NCI-H1436 treated with DMSO at 0.1 percent for 48 hours (cell line): ENCODE results near the gene COL7A1.

ENCODE experiments used
- DNase-seq: peaks from one replicate; lab custom pipeline; 2025; lab: John Stamatoyannopoulos, UW

The COL7A1 gene

DNA sequence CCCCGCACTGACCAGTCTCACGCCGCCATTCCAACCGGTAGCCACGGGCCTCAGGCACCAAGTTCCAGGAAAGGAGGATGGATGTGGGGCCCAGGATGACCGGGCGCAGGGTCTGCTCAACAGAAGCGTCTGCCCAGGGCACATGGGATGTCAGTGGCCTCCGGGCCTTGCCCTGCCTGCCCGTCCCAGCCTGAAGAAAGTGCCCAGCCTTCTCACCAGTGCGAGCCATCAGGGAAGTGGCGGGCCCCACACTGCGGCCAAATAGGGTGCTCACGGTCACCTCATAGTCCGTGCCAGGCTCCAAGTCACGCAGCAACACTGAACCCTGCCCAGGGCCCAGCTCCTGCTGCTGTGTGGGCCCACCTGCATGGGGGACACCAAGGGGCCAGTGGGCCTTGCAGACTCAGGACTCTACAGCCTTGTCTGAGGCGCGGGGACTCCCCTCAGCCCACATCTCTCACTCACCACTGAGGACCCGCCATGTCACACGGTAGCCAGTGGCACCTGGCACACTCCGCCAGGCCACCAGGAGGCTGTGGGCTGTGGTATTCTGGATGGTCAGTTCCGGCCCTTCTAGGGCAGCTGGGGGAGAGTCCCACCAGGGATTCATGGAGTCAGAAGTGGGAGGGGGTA is 3.1 kb downstream of the COL7A1 start:
- no peak for DNase-seq

GRCh38 chr3:48591436-48591835 is 3.7 kb downstream of the COL7A1 start:
- no peak for DNase-seq

DNA sequence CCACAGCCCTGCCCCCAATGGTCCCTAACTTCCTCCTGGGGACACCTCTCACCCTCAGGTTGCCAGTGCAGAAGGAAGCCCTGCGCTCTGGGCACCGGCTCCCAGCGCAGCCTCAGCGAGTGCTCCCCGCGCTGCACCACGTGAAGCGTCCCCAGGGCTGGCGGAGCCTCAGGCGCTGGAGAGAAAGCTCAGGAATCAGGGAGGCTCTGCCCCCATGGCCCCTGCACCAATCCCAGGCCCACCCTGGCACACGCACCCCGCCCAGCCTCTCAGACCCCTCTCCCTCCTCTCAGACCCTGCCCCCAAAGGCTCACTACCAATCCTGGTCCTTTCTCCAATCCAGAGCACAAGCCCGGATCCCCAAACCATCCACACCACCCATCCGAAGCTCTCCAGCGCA is 6.9 kb downstream of the COL7A1 start:
- DNase-seq: no peak

GRCh38 chr3:48587686-48588085 is 7.4 kb downstream of the COL7A1 start:
- DNase-seq: no peak

- no peak for DNase-seq
These were observed 9.7 kb downstream of the COL7A1 start for GRCh38 chr3:48585411-48585810.

- DNase-seq: no peak
These were observed 10.3 kb downstream of the COL7A1 start for GRCh38 chr3:48584836-48585235.

DNA sequence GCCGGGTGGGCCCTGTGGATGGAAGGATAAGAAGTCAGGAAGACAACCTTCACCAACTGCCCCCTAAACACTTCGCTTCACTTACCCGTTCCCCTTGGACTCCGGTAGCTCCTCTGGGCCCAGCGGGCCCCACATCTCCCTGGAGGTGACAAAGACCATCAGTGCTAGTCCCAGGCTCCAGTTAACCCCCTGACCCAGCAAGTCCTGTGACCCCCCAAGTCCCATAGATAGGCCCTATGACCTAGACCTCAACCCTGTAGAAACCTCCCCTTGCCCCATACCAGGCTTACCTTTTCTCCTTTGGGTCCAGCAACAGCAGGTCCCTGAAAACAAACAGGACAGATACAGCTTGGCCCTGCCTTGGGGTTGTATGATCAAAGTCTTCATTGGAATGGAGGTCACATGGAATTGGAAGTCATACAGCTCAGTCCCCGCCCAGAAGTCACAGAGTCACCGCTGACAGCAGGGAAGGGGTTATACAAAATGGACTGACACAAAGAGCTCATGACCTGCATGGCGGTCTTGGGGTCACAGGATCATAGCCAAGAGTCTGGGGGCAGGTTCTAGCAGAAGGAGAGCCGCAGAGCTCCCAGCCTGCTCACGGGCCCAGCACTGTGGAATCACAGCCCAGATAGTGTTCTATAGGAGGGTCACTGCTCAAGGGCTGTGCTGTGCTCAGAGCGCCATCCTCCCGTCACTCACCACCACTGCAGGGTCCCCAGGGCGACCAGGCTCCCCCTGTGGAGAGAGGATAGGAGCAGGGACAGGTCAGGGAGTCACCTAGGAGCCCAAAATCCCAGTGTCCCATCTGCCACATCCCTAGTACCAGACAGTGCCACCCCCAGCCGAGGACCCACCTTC is 13.3 kb downstream of the COL7A1 start:
- DNase-seq: no peak

DNA sequence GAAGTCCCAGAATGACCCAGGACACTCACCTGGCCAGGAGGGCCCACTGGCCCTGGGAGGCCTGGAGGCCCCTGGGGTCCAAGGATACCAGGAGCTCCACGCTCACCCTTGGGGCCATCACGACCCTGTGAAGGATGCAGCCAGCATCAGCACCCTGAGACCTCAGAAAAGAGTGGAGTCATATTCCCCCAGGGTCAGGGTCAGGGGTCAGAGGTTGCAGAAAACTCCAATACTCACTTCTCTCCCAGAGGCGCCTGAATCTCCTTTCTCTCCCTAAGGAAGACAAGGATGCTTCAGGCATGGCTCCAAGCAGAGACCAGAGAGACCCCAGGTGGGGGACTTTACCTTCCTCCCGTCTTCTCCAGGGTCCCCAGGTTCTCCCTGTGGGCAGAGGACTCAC is 18.5 kb downstream of the COL7A1 start:
- no peak for DNase-seq

DNA sequence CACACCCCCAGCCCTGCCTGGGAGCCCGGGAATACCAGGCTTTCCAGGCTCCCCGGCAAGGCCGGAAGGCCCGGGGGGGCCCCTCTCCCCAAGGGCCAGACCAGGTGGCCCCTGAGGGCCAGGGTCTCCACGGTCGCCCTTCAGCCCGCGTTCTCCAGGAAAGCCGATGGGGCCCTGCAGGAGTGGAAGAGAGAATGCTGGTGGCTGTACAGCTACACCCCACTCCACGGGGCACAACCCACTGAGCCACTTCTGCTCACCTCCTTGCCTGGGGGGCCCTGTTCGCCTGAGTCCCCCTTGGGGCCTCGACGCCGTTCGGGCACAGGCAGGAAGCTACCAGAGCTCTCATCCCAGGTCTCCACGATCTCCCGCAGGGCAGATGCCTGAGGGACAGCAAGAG is 19.8 kb downstream of the COL7A1 start:
- DNase-seq: no peak

GRCh38 chr3:48573973-48574585 is 21.1 kb downstream of the COL7A1 start:
- DNase-seq: no peak

DNA sequence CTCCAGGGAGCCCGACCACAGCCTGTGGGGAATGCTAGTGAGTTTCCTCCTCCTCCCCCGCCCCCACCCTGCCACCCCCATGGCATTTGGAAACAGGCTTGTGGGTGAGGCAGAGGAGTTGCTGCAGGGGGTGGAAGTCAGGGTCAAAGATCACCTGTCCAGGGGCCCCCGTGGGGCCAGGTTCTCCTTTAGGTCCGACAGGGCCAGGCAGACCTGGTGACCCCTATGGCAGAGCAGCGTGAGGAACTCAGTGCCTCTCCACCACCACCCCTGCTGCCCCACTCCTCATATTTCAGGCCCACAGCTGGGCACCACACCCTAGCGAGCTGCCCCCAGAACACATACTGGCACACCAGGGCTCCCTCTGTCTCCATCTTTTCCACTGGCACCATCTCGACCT is 22.6 kb downstream of the COL7A1 start:
- DNase-seq: no peak

- DNase-seq: no peak
These were observed 23.2 kb downstream of the COL7A1 start for GRCh38 chr3:48571938-48572337.

DNA sequence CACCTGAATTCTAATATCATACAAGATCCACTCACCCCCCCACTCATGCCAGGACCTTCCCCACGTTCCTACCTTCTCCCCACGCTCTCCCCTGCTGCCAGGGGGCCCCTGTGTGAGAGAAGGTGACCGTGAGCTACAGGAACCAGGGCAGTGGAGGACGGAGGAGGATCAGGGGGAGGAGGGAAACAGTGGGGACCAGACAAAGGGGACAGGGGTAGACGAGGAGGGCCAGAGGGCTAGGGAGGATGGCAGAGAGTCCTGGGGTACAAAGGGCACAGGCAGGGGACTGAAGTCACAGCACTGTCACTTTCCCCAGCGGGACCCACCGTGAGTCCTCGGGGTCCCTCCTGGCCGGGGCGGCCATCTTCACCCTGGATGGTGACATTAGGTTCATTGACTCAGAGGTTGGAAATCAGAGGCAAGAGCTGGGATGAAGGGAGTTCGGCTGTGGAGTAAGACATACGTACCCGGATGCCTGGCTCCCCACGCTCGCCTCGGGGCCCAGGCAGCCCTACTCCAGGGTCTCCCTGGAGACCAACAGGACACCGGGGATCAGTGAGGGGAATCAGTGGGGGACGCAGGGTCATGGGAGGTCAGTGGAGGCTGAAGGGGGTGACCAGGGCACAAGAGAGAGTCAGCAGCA is 25.2 kb downstream of the COL7A1 start:
- DNase-seq: no peak

DNA sequence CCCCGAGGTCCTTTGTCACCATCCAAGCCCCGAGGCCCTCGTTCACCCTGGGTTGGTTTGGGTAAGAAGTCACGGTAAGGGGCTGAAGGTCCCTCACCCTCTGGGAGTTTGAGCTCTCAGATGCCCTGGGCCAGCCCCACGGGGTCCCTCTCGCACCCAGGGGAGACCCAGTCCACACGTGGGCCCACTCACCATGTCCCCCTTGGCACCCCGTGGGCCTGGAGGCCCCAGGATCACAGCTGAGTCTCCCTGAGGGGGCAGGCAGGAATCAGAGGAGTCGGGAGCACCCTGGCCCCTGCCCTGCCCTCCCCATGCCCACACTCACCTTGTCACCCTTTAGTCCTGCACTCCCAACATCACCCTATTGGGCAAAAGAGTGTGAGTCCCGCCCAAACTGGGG is 25.7 kb downstream of the COL7A1 start:
- DNase-seq: no peak

DNA sequence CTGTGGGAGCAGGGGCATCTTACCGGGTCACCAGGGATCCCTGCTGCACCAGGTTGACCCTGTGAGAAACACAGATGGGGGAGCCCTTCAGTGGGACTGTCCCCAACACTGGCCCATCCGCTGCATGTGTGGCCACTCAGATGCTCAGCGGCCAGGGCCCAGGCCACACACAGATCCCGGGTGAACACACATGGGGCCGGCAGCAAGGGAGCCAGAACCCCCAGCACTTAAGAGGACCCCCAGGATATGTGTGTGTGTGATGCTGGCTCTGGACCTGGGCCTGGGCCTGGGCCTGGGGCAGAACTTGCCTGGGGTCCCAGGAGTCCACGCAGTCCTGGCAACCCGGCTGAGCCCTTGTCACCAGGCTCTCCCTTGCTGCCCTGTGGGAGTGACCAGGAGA is 26.7 kb downstream of the COL7A1 start:
- DNase-seq: no peak

DNA sequence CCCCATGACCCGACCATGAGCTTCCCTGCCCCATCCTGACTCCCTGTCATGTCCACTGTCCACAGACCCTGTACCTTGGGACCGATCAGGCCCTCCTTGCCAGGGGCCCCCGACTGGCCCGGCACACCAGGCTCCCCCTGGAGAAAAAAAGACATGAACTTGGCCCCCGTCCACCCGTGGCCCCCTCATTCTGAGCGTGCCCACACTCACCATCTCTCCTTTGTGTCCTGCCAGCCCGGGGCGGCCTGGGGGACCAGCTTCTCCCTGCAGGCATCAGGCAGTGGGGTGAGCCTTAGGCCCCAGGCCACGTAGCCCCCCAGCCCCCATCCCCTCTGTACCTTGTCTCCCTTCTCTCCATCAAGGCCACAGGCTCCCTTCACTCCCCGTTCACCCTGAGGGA is 27.6 kb downstream of the COL7A1 start:
- no peak for DNase-seq

DNA sequence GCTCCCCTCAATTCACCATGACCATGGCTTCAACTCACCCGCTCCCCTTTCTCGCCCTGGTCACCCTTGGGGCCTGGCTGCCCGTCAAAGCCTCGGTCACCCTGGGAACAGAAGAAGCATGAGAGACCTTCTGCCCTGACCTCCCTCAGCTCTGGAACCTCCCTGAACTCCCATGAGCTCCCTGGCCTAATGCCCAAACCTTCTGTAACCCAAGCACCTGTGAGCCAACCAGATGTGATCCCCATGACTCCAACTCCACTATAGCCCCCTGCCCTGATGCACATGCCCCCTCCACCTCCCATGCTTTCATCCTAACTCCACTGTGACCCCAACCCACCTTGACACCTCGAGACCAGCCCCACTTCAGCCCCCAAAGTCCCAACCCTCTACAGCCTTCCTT is 28.0 kb downstream of the COL7A1 start:
- DNase-seq: no peak

DNA sequence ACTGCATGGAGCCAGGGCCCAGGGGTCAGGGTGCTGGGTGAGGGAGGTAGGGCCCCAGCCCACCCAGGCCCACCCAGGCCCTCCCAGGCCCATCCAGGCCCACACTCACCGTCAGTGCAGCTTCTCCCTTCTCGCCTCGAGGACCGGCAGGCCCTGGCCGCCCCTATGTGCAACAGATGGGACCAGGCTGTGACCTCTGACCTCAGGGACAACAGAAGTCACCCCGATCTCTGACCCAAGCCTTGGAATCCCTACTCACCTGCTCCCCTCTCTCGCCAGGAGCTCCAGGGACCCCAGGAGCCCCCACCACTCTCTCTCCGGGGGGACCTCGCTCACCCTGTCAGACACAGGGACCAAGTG is 28.7 kb downstream of the COL7A1 start:
- DNase-seq: no peak

GRCh38 chr3:48565591-48566400 is 29.3 kb downstream of the COL7A1 start:
- DNase-seq: no peak

DNA sequence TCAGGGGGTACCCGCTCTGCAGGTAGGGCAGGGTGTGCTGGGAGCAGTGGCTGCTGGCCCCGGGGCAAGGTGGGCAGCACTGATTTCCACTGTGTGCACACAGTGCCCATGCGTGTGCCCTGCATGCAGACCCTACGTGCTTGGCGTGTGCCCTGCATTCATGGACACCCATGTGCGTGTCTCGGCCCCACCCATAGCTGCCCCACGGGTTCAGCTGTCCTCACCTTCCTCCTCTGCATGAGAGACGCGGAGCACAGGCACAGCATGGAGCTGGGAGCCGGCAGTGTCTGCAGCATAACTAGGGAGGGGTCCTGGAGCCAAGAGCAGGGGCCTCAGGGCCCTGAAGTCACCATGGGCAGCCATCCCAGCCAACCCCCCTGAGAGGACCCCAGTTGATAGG is 29.9 kb downstream of the COL7A1 start:
- no peak for DNase-seq

DNA sequence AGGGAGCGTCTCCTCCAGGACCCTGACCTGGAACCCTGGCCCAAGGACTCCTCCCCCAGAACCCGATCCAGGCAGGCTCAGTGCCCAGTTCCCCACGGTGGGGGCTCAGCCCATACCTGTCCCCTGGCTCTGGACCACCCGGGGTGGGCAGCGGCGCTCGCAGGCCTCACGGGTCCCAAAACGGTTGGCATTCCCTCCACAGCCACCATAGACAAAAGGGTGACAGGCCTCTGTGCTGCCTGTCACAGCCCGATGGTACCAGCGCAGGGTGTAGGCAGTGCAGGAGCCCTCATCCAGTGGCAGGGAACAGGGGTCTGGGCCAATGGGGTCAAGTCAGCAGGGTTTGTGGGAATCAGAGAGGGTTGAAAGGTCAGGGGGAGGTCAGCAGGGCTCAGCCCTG is 30.5 kb downstream of the COL7A1 start:
- DNase-seq: no peak

GRCh38 chr3:48564022-48564421 is 31.1 kb downstream of the COL7A1 start:
- DNase-seq: no peak
